ENCODE results near the gene PITPNC1. TPM values are rescaled to one million over a fixed set of nuclear protein-coding genes. Genes with fewer than 3 reads are reported as not detected.

The PITPNC1 gene
- total RNA-seq, 1 experiment from 2014 or later = 4.2 TPM

GRCh38 chr17:67636834-67637520 is 259.9 kb downstream of the PITPNC1 start:
- Histone ChIP-seq H3K27me3 (replicated peaks; ENCODE audit: control insufficient read depth, insufficient read depth, low read length) (no peaks in the 10 kb centered on the region), H3K4me3 (ENCODE audit: low read depth, low read length) (no peak overlapping the region), H3K9me3 (no peaks in the 10 kb centered on the region), H3K4me1 (peaks cover 12% of the 10 kb centered on the region), H3K36me3 (ENCODE audit: control insufficient read depth, insufficient read depth, low read length) (no peaks in the 10 kb centered on the region)
- DNase-seq = no peak
- Mint-ChIP-seq H3K9me3 (ENCODE audit: unreplicated experiment) (no peaks in the 10 kb centered on the region), H3K4me1 (ENCODE audit: low read depth, unreplicated experiment) (no peaks in the 10 kb centered on the region), H3K27me3 (ENCODE audit: insufficient read depth, unreplicated experiment) (no peaks in the 10 kb centered on the region), H3K4me3 (ENCODE audit: unreplicated experiment) (no peak overlapping the region), H3K27ac (ENCODE audit: unreplicated experiment) (no peak overlapping the region), H3K36me3 (ENCODE audit: insufficient read depth, unreplicated experiment) (no peaks in the 10 kb centered on the region)
- no peak for TF ChIP-seq CTCF (IDR thresholded peaks at IDR 0.05; ENCODE audit: insufficient read depth in 1 of 2, low read depth in 1 of 2, low read length in 1 of 2, severe bottlenecking in 1 of 2, unreplicated experiment in 1 of 2)
- CTCF ChIA-PET = interaction anchor here (0.6 kb wide), 1 partner anchor 351 kb away, joined by 4 read pairs; no protein-coding TSS in a partner anchor
- BruUV-seq (replicated peaks) = no TSS peak
- intact Hi-C loops (cut with micrococcal nuclease; ENCODE audit: unreplicated experiment) = no loop called here
- POLR2A ChIA-PET = no interaction called here

DNA sequence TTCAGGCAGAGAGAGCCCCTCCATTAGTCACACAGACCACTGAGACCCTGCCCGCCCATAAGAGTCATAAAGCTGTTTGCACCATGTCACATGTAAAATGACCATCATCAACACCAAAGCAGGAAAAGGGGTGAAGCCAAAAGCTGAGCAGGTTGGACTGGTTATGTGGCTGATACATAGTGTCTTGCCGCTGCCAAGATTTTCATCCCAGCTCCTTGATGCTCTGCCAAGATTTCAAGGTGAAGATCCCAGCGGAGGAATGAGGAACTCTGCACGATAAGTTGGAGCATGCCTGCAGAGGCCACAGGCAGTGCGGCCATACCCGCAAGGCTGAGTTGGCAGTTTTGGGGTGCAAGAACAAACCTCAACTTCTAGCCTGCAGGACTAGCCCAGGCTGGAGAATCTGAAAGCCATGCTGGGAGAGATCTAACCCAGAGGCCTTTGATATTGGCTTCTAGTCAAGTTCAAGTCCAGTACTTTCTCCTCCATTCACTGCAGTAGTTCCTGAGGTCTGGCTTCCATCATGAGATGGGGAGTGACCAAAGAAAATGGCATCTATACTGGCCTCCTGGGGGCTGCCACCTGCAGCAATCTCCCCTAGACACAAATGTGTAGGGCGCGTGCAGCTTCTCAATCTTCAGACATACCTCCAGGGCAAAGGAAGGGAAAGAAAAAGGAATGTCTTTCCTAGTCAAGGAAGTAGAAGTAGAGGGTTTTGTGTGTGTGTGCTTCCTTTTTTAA is 261.0 kb downstream of the PITPNC1 start:
- intact Hi-C loops (cut with micrococcal nuclease; ENCODE audit: unreplicated experiment) = no loop called here
- no peaks in the 10 kb centered on the region for H3K4me1 Mint-ChIP-seq (ENCODE audit: low read depth, unreplicated experiment)
- POLR2A ChIA-PET = no interaction called here

GRCh38 chr17:67638871-67639270 is 261.8 kb downstream of the PITPNC1 start:
- H3K36me3 ChIP-seq (ENCODE audit: control insufficient read depth, insufficient read depth, low read length) = no peaks in the 10 kb centered on the region
- no peak for DNase-seq
- H3K4me3 ChIP-seq (ENCODE audit: low read depth, low read length) = no peak overlapping the region
- Mint-ChIP-seq H3K36me3 (ENCODE audit: insufficient read depth, unreplicated experiment) (no peaks in the 10 kb centered on the region), H3K4me1 (ENCODE audit: low read depth, unreplicated experiment) (no peaks in the 10 kb centered on the region), H3K27me3 (ENCODE audit: insufficient read depth, unreplicated experiment) (no peaks in the 10 kb centered on the region), H3K27ac (ENCODE audit: unreplicated experiment) (no peak overlapping the region), H3K4me3 (ENCODE audit: unreplicated experiment) (no peak overlapping the region), H3K9me3 (ENCODE audit: unreplicated experiment) (no peaks in the 10 kb centered on the region)
- CTCF ChIA-PET = no interaction called here
- no TSS peak for BruUV-seq (replicated peaks)
- no peaks in the 10 kb centered on the region for H3K27me3 ChIP-seq (replicated peaks; ENCODE audit: control insufficient read depth, insufficient read depth, low read length)
- H3K4me1 ChIP-seq = peaks cover 12% of the 10 kb centered on the region
- intact Hi-C loops (cut with micrococcal nuclease; ENCODE audit: unreplicated experiment) = no loop called here
- TF ChIP-seq CTCF (IDR thresholded peaks at IDR 0.05; ENCODE audit: insufficient read depth in 1 of 2, low read depth in 1 of 2, low read length in 1 of 2, severe bottlenecking in 1 of 2, unreplicated experiment in 1 of 2) = no peak
- POLR2A ChIA-PET = no interaction called here
- H3K9me3 ChIP-seq = no peaks in the 10 kb centered on the region

More for the DNA sequence above, 261.0 kb downstream of the PITPNC1 start:
- Histone ChIP-seq H3K4me1 (peaks cover 12% of the 10 kb centered on the region), H3K27me3 (replicated peaks; ENCODE audit: control insufficient read depth, insufficient read depth, low read length) (no peaks in the 10 kb centered on the region), H3K36me3 (ENCODE audit: control insufficient read depth, insufficient read depth, low read length) (no peaks in the 10 kb centered on the region), H3K9me3 (no peaks in the 10 kb centered on the region), H3K4me3 (ENCODE audit: low read depth, low read length) (no peak overlapping the region)
- H3K27me3 Mint-ChIP-seq (ENCODE audit: insufficient read depth, unreplicated experiment) = no peaks in the 10 kb centered on the region
- H3K9me3 Mint-ChIP-seq (ENCODE audit: unreplicated experiment) = no peaks in the 10 kb centered on the region
- DNase-seq = no peak
- no peak overlapping the region for H3K4me3 Mint-ChIP-seq (ENCODE audit: unreplicated experiment)
- H3K36me3 Mint-ChIP-seq (ENCODE audit: insufficient read depth, unreplicated experiment) = no peaks in the 10 kb centered on the region
- BruUV-seq (replicated peaks) = no TSS peak
- H3K27ac Mint-ChIP-seq (ENCODE audit: unreplicated experiment) = no peak overlapping the region
- TF ChIP-seq CTCF (IDR thresholded peaks at IDR 0.05; ENCODE audit: insufficient read depth in 1 of 2, low read depth in 1 of 2, low read length in 1 of 2, severe bottlenecking in 1 of 2, unreplicated experiment in 1 of 2) = no peak
- CTCF ChIA-PET = interaction anchor here (0.6 kb wide), 1 partner anchor 352 kb away, joined by 4 read pairs; no protein-coding TSS in a partner anchor
